Mesenteric fat pad (tissue), 1 donor: ENCODE results near the gene PTP4A2. TPM values are rescaled to one million over a fixed set of nuclear protein-coding genes. Genes with fewer than 3 reads are reported as not detected.

ENCODE experiments used
- DNase-seq: peaks from one replicate; pipeline ENCODE4 v3.0.0-alpha.2; 2020; ENCODE audit warnings: low spot score
- total RNA-seq: library from RNA; stranded (reverse); fragmentation: NEBNext Ultra II Directional; extraction: Animal tissue kit (Norgen Biotek cat#: 25700); gene quantifications from one replicate; pipeline ENCODE4 v1.2.1, GENCODE V29; 2021
- donor health status: DM: yes; HTN: yes; CAD: no.

Gene PTP4A2
- total RNA-seq, 1 donor from 2014 or later, result 472 TPM

GRCh38 chr1:31862071-31862470 is 76.1 kb downstream of the PTP4A2 start:
- DNase-seq, result peak; percentile 14

GRCh38 chr1:31861346-31861745 is 76.8 kb downstream of the PTP4A2 start:
- no peak for DNase-seq

- DNase-seq, result peak; percentile 9
Observed at GRCh38 chr1:31860581-31860980, 77.6 kb downstream of the PTP4A2 start.

GRCh38 chr1:31859719-31860118 is 78.4 kb downstream of the PTP4A2 start:
- DNase-seq, result peak; percentile 6

GRCh38 chr1:31859044-31859443 is 79.1 kb downstream of the PTP4A2 start:
- DNase-seq, result no peak

- DNase-seq, result peak; percentile 43
Observed at GRCh38 chr1:31857863-31858262, 80.3 kb downstream of the PTP4A2 start.

Other genes with a start within 250 kb of the PTP4A2 start
- gene COL16A1, start 234.4 kb downstream of the PTP4A2 start, total RNA-seq, result 38.9 TPM
- gene ADGRB2, start 174.0 kb downstream of the PTP4A2 start, total RNA-seq, result 3.9 TPM
- 9.5 TPM for gene SPOCD1, start 122.3 kb downstream of the PTP4A2 start, total RNA-seq
- gene KHDRBS1, start 75.5 kb upstream of the PTP4A2 start, total RNA-seq, result 80.1 TPM
- 15.6 TPM for gene TMEM39B, start 134.6 kb upstream of the PTP4A2 start, total RNA-seq
- gene KPNA6, start 169.7 kb upstream of the PTP4A2 start, total RNA-seq, result 73.7 TPM
- 54.5 TPM for gene TXLNA, start 241.3 kb upstream of the PTP4A2 start, total RNA-seq